KG1 (cell line): ENCODE measurements around the gene TPSAB1.

Experiments used
- DNase-seq: peaks from one replicate; lab custom pipeline; 2025; lab: John Stamatoyannopoulos, UW

Gene TPSAB1

DNA sequence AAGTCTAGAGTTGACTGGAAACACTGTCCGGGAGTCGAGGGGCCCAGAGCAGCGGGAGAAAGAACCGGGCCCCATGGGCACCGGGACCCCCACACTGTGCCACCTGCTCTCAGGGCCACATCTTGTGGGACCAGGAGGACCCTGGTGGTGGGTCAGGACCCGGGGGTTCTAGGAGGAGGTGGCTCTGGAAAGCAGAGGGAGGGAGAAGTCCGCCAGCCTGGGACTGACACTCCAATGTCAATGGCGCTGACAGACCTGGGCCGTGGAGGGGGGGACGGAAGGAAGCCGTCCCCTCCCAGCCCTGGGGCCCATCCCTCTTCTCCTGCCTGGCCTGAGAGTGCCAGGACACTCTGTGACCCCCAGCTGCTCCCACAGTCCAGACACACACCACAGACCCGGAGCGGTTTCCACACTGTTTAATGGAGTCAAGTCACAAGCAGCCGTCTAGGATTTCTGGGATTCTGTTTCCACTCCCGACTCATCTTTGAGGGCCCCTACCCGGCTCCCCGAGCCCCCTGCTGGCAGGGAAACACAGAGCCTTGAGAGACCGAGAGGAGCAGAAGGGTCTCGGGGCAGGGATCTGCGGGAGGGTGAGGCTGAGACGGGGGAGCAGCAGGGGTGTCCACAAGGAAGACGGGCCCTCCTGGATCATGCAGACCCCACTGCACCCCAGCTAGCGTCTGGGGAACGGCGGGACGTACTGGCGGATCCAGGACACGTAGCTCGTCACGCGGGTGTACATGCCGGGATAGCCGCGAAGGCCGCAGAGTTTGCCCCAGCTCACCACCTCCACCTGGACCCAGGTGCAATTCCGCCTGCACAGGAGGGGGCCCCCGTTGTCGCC, 45.4 kb downstream of the TPSAB1 start:
- no peak for DNase-seq

DNA sequence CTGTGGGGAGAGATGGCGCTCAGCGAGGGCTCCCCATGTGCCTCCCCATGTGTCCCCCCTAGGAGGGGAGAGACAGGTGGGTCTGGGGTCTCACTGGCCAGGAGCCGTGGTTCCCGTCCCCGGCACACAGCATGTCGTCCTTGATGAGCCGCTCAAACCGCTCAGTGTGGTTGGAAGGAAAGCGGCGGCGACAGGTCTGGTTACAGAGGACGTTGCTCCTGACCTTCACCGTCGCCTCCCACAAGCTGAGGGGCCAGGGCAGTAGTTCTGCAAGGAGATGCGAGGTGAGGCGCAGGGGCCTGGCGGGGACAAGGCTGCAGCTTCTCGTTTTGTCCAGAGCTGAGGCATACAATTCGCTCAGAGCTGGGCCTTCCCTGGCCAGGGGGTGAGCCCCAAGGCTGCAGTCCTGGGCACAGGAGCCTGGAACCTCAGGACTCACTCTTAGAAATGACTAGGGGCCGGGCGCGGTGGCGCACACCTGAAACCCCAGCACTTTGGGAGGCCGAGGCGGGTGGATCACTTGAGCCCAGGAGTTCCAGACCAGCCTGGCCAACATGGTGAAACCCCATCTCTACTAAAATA, 46.1 kb downstream of the TPSAB1 start:
- DNase-seq = no peak

DNA sequence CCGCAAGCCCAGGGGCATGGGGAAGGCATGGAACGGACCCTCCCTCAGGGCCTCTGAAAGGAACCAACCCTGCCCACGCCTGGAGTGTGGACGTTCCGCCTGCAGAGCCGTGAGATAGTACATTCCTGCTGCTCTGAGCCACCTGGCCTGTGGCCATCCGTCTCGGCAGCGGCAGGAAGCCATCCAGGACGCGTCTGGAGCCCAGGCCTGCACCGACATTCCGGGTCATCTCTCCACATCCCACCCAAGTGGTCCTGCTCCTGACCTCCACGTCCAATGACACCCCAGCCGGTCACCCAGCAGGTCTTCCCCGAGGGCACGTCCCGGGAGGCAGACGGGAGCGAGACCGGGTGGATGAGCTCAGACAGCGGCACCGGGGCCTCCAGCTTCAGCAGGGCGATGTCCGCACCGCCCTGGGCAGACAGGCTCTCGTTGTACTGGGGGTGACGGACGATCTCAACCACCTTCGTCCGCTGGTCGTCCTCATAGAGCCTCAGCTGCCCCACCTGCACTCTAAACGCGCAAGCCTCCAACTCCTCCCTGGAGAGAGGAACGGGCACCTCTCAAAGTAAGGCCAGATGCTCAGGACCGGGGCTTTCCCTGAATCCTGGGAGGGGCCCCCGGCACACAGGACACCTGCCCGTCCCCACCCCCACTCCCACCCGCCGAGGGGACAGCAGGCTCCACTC, 47.6 kb downstream of the TPSAB1 start:
- no peak for DNase-seq

DNA sequence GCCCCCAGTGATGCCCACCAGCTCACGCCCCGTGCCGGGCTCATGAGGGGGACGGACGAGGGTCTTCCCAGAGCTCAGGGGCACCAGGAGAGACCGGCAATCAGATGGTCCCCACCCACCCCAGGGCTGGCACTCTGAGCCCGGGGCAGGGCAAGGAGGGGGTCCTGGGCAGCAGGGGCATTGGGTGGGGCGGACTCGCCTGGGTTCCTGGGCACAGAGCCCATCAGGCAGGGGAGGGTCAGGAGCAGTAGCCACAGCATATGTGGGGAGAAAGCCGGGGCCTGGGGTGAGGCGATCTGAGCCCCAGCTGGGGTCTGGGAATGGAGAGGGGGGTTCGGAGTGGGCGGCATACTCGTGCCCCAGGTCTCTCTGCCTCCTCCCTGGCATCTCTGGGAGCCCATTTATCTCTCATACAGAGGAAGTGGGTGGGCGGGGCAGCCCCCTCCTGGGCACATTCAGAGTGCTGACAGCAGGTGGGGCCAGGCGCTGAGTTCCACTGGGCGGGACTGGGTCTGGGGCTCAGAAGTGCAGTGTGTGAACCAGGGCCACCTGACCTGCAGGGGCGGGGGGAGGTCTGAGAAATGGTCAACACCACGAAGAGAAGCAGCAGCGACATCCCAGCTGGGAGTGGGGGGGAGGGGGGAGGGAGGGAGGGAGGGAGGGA, 48.4 kb downstream of the TPSAB1 start:
- DNase-seq = no peak

DNA sequence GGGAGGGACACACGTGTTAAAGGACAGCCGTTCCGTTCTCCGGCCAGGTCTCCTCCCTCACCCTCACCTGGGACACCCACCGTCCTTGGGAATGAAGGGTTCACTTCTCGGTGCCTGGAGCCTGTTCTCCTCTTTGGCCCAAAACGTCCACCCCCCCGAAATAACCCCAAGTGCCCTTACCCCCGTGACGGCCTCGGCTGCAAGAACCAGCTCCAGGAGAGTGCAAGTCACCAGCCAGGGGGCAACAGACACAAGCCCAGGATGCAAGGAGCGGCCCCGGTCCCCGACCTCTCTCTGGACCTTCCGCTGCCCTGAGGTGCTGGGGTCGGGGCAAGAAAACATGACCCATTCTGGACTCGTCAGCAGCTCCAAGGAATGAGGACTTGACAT, 49.0 kb downstream of the TPSAB1 start:
- DNase-seq = no peak

DNA sequence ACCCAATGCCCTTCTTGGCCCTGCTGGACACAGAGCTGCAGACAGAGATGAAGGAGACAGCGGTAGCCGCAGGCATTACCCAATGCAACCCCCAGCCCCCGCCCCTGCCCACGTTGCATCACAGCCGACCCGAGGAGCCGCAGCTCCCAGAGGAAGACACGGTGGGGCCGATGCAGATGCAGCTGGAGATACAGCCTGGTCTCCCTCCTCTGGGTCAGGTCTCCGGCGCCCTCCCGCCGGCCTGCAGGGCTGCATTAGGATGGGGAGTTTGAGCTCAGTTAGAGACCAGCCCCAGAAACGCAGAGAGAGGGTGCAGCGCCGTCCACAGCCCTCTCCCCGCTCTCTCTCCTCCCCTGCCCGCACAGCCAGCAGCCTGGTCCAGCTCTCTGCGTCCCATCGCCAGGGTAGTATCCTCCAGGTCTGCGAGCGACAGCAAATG, 49.6 kb downstream of the TPSAB1 start:
- DNase-seq = no peak

DNA sequence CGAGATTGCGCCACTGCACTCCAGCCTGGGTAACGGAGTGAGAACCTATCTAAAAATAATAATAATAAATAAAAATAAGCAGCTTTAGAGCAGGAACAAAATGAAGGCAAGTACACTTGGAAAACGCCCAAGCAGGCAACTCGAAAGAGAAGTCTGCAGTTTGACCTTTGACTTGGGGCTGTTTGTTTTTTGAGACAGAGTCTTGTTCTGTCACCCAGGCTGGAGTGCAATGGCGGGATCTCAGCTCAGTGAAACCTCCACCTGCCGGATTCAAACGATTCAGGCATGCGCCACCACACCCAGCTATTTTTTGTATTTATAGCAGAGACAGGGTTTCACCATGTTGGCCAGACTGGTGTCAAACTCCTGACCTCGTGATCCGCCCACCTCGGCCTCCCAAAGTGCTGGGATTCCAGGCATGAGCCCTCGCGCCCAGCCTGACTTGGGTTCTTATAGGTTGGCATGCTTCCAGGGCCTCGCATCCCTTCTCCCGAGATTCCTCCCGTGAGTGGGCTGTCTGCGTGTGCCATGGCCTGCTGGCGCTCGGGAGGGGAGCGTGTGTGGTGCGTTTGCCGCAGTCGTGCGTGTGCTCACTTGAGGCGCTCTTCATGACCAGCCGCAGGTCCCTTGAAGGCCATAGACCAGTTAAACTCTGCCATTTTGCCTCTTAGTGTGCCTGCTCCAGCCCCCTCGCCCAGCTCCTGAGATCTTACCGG, 50.5 kb downstream of the TPSAB1 start:
- DNase-seq = no peak

DNA sequence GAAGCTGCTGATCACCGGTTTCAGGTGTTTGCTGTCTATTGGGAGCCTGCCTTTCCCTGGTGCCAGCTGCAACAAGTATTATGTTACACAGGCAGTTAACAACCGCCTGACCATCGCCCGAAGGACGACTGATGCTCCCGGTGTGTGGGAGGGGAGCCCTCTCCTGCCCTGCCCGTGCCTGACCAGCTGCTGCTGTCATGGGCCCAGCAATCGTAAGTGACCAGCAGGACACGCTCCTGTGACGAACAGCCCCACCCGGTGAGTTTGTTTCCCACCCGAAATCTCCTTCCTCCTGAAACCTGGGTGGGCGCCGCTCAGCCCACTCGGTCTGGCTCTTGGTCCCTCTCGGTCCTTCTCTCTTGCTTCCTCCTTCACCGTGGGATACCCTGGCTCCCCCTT, 51.1 kb downstream of the TPSAB1 start:
- DNase-seq = no peak
